Mesodermal cell (in vitro differentiated cells): Measurements from ENCODE around the gene TPD52L2.
"Not testable (repeated sequence)": the region's sequence is repeated elsewhere in the genome, so short reads cannot be mapped to it uniquely, and the experiment has no call there.

Experiments used
- H3K27ac ChIP-seq: 2 replicates; pipeline ENCODE4 v1.7.0; 2013; ENCODE audit warnings: mild to moderate bottlenecking, low read depth, low read length, moderate library complexity; ENCODE audit not compliant: severe bottlenecking
- H3K36me3 ChIP-seq: 2 replicates; pipeline ENCODE4 v1.7.1; 2013; ENCODE audit warnings: mild to moderate bottlenecking, low read length, moderate library complexity; ENCODE audit not compliant: control insufficient read depth, insufficient read depth
- H3K4me1 ChIP-seq: one replicate; pipeline ENCODE4 v1.7.1; 2013; ENCODE audit warnings: mild to moderate bottlenecking, low read length; ENCODE audit not compliant: insufficient read depth, control insufficient read depth, poor library complexity, severe bottlenecking
- H3K4me3 ChIP-seq: 2 replicates; pipeline ENCODE4 v1.7.0; 2013; ENCODE audit warnings: low read length, control low read depth, mild to moderate bottlenecking; ENCODE audit not compliant: insufficient read depth, poor library complexity, severe bottlenecking; ENCODE audit errors: extremely low read depth
- H3K9me3 ChIP-seq: 2 replicates; pipeline ENCODE4 v1.7.1; 2013; ENCODE audit warnings: mild to moderate bottlenecking, low read length, moderate library complexity; ENCODE audit not compliant: control insufficient read depth
- WGBS, 2 experiments: methylation state at CpG; one replicate each; pipeline ENCODE4 v1.1.5; 2013; ENCODE audit warnings: missing lambda C conversion rate in 2 of 2; ENCODE audit not compliant: insufficient coverage in 2 of 2; 5-methylcytosine and 5-hydroxymethylcytosine counted together

TPD52L2 gene

DNA sequence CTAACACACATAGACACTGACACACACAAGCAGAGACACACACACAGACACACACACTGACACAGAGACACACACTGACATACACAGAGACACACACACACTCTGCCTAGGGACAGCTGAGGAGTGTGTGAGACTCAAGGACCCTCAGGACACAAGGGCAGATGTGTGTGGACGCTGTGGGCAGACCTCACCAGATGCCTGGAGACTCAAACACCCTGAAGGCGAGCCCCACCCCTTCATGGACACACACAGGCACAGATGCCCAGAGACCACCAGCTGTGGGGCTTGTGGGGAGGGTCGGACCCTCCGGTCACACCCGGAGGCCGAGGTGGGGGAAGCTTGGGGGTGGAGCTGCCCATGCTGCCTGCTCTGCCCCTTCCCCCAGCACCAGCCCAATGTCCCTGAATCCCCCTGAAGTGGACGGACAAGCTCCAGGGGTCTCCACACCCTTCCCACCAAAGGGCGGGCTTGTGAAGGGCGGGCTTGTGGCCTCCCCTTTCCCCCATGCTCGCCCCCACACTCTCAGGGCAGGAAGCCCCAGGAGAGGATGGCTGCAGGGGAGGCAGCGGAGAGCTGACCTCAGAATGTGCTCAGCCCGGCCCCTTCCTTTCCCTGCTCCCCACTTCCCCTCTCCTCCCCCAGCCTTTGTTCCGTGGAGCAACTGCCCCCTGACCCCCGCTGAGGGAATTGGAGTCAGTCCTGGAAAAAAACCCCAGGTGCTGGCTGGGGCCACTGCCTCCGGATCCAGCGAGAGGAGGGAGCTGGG lies 17.6 kb upstream of the TPD52L2 start:
- H3K27ac ChIP-seq = peak overlapping the region; percentile 62
- H3K4me3 ChIP-seq = no peak overlapping the region
- WGBS, 2 experiments = 15 to 40% methylated on average over 2 to 6 of the region's 16 CpGs
- no peaks in the 10 kb centered on the region for H3K36me3 ChIP-seq
- H3K4me1 ChIP-seq = peaks cover 21% of the 10 kb centered on the region
- no peaks in the 10 kb centered on the region for H3K9me3 ChIP-seq

DNA sequence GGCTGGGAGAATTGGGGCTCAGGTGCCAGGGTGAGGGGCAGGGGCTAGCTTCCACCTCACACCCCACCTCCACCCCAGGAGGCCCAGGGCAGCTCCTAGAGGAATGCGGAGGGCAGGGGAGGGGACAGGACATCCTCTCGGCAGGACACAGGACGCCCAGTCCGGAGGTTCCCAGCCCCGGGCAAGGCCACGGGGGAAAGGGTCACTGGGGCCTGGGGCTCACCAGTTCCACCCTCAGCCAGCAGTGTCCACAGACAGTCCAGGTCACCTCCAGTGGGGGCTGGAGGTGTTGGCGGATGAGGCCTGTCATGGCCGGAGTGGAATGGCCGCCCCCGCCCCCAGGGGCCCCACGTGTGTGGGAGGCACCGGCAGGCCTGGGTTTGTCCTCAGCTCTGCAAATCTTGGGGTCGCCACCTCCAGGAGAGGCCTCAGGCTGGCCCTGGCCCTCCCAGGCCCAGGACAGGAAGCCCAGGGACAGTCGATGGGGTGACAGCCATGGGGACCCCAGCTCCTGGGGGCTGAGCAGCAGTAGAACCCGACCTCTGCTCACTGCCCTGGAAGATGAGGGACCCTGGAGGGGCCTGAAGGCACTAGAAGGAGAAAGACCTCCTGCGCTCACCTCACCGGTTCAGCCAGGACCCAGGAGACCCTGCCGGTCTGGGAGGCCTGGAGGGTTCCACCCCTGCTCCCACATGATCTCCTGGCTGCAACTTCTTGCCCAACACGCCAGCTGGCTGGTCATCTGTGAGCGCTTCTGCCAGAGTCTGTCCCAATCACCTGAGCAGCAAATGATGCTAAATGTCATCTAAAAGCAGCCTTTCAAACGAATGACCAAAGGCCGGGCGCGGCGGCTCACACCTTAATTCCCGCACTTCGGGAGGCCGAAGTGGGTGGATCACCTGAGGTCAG lies 16.8 kb upstream of the TPD52L2 start:
- Histone ChIP-seq H3K4me3 (no peak overlapping the region), H3K9me3 (no peaks in the 10 kb centered on the region), H3K4me1 (peaks cover 21% of the 10 kb centered on the region), H3K36me3 (no peaks in the 10 kb centered on the region), H3K27ac (peak overlapping the region; percentile 62)
- WGBS, 2 experiments = 64 to 69% methylated on average over 26 to 28 of the region's 28 CpGs

DNA sequence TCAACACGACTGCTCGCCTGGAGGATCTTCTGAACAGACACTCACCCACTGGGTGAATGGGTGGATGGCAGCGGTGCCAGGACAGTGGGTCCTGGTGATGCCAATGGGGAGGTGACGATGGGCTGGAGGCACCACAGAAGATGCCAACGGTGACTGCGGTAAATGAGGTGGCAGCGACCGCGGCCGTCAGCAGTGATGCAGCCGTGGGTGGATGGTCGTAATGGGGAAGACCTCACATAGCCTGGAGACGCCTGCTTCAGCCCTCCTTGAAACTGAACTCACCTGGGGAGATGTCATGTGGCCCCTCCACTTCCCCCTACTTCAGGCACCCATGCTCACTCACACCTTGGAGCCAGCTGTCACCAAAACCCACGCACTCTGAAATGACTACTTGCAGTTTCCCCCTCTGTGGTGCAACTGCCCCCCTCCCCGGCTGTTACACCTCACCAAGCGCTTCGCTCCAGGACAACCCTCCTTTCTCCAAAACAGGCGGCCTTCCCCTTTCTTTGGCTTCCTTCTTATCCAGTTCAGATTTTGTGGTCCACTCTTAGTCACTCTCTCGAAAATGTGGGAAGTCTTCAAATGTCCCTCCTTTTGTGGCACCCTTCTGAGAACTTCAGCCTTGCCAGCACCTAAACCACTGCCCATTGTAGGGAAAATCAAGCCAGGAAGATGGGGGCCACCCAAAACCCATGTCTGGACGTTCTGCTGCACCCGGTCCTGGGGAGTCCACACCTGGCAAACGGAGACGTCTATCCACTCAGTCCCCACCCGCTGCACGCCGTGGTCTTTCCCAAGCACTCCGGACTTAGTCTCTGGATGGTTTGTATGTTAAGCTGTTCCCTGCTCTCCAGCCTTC lies 14.2 kb upstream of the TPD52L2 start:
- Histone ChIP-seq H3K4me3 (no peak overlapping the region), H3K9me3 (no peaks in the 10 kb centered on the region), H3K27ac (no peak overlapping the region), H3K4me1 (peaks cover 40% of the 10 kb centered on the region), H3K36me3 (no peaks in the 10 kb centered on the region)
- WGBS, 2 experiments = 89 to 97% methylated on average over 20 to 21 of the region's 27 CpGs

DNA sequence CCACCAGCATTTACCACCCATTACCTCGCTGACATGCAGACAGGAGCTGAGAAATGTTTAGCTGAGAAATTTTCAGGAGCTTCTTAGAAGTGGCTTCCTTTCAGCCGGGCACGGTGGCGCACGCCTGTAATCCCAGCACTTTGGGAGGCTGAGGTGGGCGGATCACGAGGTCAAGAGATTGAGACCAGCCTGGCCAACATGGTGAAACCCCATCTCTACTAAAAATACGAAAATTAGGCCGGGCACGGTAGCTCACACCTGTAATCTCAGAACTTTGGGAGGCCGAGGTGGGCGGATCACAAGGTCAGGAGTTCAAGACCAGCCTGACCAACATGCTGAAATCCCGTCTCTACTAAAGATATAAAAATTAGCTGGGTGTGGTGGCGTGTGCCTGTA lies 13.5 kb upstream of the TPD52L2 start:
- peaks cover 36% of the 10 kb centered on the region for H3K4me1 ChIP-seq
- H3K36me3 ChIP-seq, H3K9me3 ChIP-seq, H3K4me3 ChIP-seq, H3K27ac ChIP-seq: not testable (repeated sequence)
- 91 to 100% methylated on average over 6 to 9 of the region's 14 CpGs for WGBS, 2 experiments

DNA sequence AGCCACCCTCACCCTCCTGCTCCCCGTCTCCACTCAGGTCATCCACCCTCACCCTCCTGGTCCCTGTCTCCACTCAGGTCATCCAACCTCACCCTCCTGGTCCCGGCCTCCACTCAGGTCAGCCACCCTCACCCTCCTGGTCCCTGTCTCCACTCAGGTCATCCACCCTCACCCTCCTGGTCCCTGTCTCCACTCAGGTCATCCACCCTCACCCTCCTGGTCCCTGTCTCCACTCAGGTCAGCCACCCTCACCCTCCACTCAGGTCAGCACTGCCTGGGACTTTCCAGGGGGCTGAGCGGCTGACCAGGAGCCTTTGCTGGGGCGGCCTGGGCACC lies 11.4 kb upstream of the TPD52L2 start:
- peaks cover 33% of the 10 kb centered on the region for H3K4me1 ChIP-seq
- WGBS, 2 experiments = 89 to 91% methylated on average over 3 to 4 of the region's 4 CpGs
- not testable (repeated sequence) for H3K36me3 ChIP-seq, H3K9me3 ChIP-seq, H3K4me3 ChIP-seq
- peak overlapping the region; percentile 69 for H3K27ac ChIP-seq

DNA sequence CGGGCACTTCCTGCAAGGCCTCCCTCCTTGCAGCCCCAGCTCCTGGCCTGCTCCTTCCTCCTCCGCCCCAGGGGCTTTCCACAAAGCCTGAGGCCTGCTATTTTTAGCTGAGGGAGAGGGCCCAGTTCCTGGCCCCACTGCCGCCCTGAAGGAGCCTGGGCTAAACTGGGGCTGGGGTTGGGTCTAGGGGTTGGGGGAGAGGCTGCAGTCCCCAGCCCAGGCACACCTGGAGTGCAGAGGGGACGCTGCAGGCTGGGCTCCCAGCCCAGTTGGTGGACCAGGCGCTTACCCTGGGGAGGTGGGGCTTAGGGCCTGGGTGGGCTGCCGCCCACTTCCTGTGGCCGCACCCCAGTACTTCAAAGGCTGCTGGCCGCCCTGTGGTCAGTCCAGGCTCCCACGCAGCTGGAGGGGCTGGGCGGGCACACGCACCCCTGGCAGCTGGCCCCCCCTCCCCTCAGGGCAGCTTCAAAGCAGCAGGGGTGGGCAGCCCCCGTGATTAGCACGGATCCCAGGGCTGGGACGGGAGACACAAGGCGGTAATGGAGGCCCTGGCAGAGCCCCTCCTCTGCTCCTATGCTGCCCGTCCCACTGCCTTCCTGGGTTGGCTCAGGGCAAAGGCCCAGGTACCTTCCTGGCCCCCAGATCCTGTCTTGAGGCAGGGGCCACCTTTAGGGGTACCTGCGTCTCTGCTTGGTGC lies 10.9 kb upstream of the TPD52L2 start:
- H3K36me3 ChIP-seq = no peaks in the 10 kb centered on the region
- no peak overlapping the region for H3K4me3 ChIP-seq
- peaks cover 38% of the 10 kb centered on the region for H3K4me1 ChIP-seq
- H3K9me3 ChIP-seq = no peaks in the 10 kb centered on the region
- peak overlapping the region; percentile 69 for H3K27ac ChIP-seq
- WGBS, 2 experiments = 66 to 70% methylated on average over 9 to 13 of the region's 17 CpGs

DNA sequence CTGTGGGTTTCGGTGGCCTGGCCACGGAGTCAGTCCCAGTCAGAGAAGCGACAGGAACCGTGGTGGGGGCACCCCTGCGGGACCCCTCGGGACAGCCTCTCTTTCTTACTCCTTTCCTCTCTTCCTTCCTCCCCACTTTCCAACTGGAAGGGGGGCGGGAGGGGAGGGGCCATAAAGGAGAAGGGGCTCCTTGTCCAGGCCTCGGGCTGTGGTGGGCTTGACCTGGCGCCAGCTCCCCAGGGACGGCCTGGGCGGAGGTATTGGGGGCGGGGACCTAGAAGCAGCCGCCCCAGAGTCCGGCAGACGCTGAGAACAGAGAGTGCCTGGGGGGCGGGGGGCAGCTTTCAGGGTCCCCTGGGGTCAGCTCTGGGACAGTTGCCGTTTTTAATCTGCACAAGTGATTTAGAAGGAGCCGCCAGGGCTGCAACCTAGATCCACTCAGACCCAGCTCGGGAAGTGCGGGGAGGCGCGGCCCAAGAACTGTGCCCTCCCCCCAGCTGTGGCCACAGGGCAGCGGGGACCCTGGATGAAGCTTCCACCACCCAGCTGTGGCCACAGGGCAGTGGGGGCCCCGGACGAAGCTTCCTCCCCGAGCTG lies 10.2 kb upstream of the TPD52L2 start:
- Histone ChIP-seq H3K9me3 (no peaks in the 10 kb centered on the region), H3K36me3 (no peaks in the 10 kb centered on the region), H3K27ac (peak overlapping the region; percentile 69), H3K4me3 (no peak overlapping the region), H3K4me1 (peaks cover 42% of the 10 kb centered on the region)
- 31 to 41% methylated on average over 13 to 21 of the region's 26 CpGs for WGBS, 2 experiments

DNA sequence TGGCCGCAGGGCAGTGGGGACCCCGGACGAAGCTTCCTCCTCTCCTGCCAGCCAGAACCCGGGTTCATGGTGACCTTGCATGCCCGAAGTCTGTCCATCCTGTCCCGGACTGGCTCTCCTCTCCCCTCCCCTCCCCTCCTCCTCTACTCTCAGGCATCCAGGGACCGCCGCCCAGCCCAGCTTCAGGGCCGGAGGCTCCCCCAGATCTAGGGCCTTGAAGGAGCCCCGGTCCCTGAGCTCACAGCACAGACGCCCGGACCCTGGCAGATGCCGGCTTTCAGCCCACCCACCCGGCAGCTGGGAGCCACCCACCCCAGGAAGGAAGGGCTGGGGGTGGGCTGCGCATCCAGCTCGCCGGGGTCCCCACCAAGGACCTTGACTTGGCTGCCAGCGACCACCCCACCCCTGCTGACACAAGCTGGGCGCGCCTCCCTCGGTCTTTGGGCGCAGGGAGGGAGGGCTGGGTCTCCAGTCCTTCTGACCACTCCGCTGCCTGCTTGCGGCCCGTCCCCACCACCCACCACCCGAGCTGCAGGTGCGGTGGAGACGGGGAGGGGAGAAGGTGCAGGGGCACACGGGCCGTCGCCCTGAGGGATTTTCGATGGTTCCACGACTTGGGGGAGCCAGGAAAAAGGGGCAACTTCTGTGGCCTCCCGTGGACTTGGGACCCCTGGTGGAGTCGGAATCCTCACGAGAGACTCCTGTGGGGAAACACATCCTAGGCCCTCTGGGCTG lies 9.5 kb upstream of the TPD52L2 start:
- no peak overlapping the region for H3K4me3 ChIP-seq
- H3K9me3 ChIP-seq = no peaks in the 10 kb centered on the region
- peaks cover 42% of the 10 kb centered on the region for H3K4me1 ChIP-seq
- peaks cover 3% of the 10 kb centered on the region for H3K36me3 ChIP-seq
- peak overlapping the region; percentile 69 for H3K27ac ChIP-seq
- WGBS, 2 experiments = 58 to 65% methylated on average over 20 to 25 of the region's 36 CpGs

DNA sequence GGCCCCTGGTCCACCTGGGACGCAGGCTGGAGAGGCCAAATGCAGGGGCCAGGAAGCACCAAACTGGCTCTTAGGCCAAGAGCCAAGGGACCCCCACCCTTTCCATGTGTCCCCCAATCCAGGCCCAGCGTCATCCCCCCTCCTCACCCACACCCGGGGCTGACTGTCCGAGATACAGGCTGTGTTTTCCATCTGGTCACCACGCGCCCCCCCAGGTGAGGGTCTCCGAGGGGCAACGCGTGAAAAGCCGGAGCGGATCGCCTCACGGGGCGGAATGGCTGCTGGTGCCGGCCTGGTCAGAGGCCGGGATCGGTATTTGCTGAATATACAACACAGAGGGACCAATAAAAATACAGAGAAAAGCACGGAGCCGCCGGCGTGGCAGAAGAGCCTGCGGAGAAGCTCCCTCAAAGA lies 9.0 kb upstream of the TPD52L2 start:
- Histone ChIP-seq H3K4me3 (no peak overlapping the region), H3K27ac (no peak overlapping the region), H3K9me3 (no peaks in the 10 kb centered on the region), H3K4me1 (peaks cover 42% of the 10 kb centered on the region), H3K36me3 (peaks cover 5% of the 10 kb centered on the region)
- WGBS, 2 experiments = 73 to 79% methylated on average over 17 to 18 of the region's 22 CpGs
